ENCODE data around the gene CELA3A.
A peak's percentile ranks its signal among the peaks of the same experiment; 100 is the strongest.
"Not testable (repeated sequence)": the region's sequence is repeated elsewhere in the genome, so short reads cannot be mapped to it uniquely, and the experiment has no call there.

Gene CELA3A

GRCh38 chr1:21973948-21974347 lies 27.5 kb upstream of the CELA3A start:
- DNase-seq; H3K36me3 Mint-ChIP-seq (ENCODE audit: low read depth); ATAC-seq; H3K27me3 Mint-ChIP-seq; H3K27ac Mint-ChIP-seq; H3K4me1 Mint-ChIP-seq; H3K9me3 Mint-ChIP-seq; H3K4me3 Mint-ChIP-seq: not testable (repeated sequence)

- H3K9me3 Mint-ChIP-seq; DNase-seq; H3K4me1 Mint-ChIP-seq; H3K36me3 Mint-ChIP-seq (ENCODE audit: low read depth); H3K27me3 Mint-ChIP-seq; ATAC-seq; H3K27ac Mint-ChIP-seq; H3K4me3 Mint-ChIP-seq: not testable (repeated sequence)
Measured at GRCh38 chr1:21974699-21975098, 26.8 kb upstream of the CELA3A start.

GRCh38 chr1:21975296-21975695 lies 26.2 kb upstream of the CELA3A start:
- ATAC-seq; DNase-seq; H3K27me3 Mint-ChIP-seq; H3K4me1 Mint-ChIP-seq; H3K36me3 Mint-ChIP-seq (ENCODE audit: low read depth); H3K4me3 Mint-ChIP-seq; H3K27ac Mint-ChIP-seq; H3K9me3 Mint-ChIP-seq: not testable (repeated sequence)

- not testable (repeated sequence) for H3K9me3 Mint-ChIP-seq
Measured at GRCh38 chr1:21976703-21977239, 24.7 kb upstream of the CELA3A start, which contains the start of gene CELA3B. CELA3B (plus strand) TSS chr1:21977022; CDS start chr1:21977040, 18 bp downstream.

GRCh38 chr1:21978209-21978608 lies 23.2 kb upstream of the CELA3A start:
- H3K4me3 Mint-ChIP-seq; ATAC-seq; H3K27ac Mint-ChIP-seq; DNase-seq; H3K36me3 Mint-ChIP-seq (ENCODE audit: low read depth); H3K27me3 Mint-ChIP-seq; H3K9me3 Mint-ChIP-seq; H3K4me1 Mint-ChIP-seq: not testable (repeated sequence)

More at GRCh38 chr1:21976703-21977239, 24.7 kb upstream of the CELA3A start, which contains the start of gene CELA3B:
- not testable (repeated sequence) for H3K36me3 Mint-ChIP-seq (ENCODE audit: low read depth); H3K4me3 Mint-ChIP-seq; H3K27ac Mint-ChIP-seq; DNase-seq; H3K4me1 Mint-ChIP-seq; ATAC-seq; H3K27me3 Mint-ChIP-seq

GRCh38 chr1:21980515-21981220 lies 20.8 kb upstream of the CELA3A start:
- DNase-seq, result peak; percentile 16
- H3K36me3 Mint-ChIP-seq (ENCODE audit: low read depth), result not testable (repeated sequence)

GRCh38 chr1:21981253-21981652 lies 20.2 kb upstream of the CELA3A start:
- not testable (repeated sequence) for H3K36me3 Mint-ChIP-seq (ENCODE audit: low read depth); H3K4me3 Mint-ChIP-seq; DNase-seq; H3K27ac Mint-ChIP-seq; H3K27me3 Mint-ChIP-seq; H3K4me1 Mint-ChIP-seq; ATAC-seq; H3K9me3 Mint-ChIP-seq

More at GRCh38 chr1:21980515-21981220, 20.8 kb upstream of the CELA3A start:
- H3K9me3 Mint-ChIP-seq, H3K27me3 Mint-ChIP-seq, H3K4me3 Mint-ChIP-seq, H3K27ac Mint-ChIP-seq, H3K4me1 Mint-ChIP-seq: not testable (repeated sequence)
- ATAC-seq, result peak; percentile 73

GRCh38 chr1:21982122-21982521 lies 19.3 kb upstream of the CELA3A start:
- DNase-seq; ATAC-seq; H3K27me3 Mint-ChIP-seq; H3K4me1 Mint-ChIP-seq; H3K36me3 Mint-ChIP-seq (ENCODE audit: low read depth); H3K4me3 Mint-ChIP-seq; H3K27ac Mint-ChIP-seq; H3K9me3 Mint-ChIP-seq: not testable (repeated sequence)

GRCh38 chr1:21983539-21983938 lies 17.9 kb upstream of the CELA3A start:
- not testable (repeated sequence) for DNase-seq; H3K27ac Mint-ChIP-seq; H3K27me3 Mint-ChIP-seq; H3K4me1 Mint-ChIP-seq; H3K36me3 Mint-ChIP-seq (ENCODE audit: low read depth); H3K4me3 Mint-ChIP-seq; H3K9me3 Mint-ChIP-seq; ATAC-seq

GRCh38 chr1:21985893-21986292 lies 15.6 kb upstream of the CELA3A start:
- not testable (repeated sequence) for H3K36me3 Mint-ChIP-seq (ENCODE audit: low read depth)

GRCh38 chr1:21986386-21986785 lies 15.1 kb upstream of the CELA3A start:
- not testable (repeated sequence) for ATAC-seq; H3K27ac Mint-ChIP-seq; H3K27me3 Mint-ChIP-seq; H3K4me1 Mint-ChIP-seq; H3K36me3 Mint-ChIP-seq (ENCODE audit: low read depth); DNase-seq; H3K4me3 Mint-ChIP-seq; H3K9me3 Mint-ChIP-seq

More at GRCh38 chr1:21985893-21986292, 15.6 kb upstream of the CELA3A start:
- DNase-seq, H3K4me3 Mint-ChIP-seq, H3K9me3 Mint-ChIP-seq, ATAC-seq, H3K27ac Mint-ChIP-seq, H3K27me3 Mint-ChIP-seq, H3K4me1 Mint-ChIP-seq: not testable (repeated sequence)

GRCh38 chr1:21989672-21990393 lies 11.6 kb upstream of the CELA3A start:
- not testable (repeated sequence) for ATAC-seq; H3K4me3 Mint-ChIP-seq; DNase-seq; H3K4me1 Mint-ChIP-seq; H3K27me3 Mint-ChIP-seq; H3K36me3 Mint-ChIP-seq (ENCODE audit: low read depth); H3K27ac Mint-ChIP-seq; H3K9me3 Mint-ChIP-seq

- not testable (repeated sequence) for H3K27me3 Mint-ChIP-seq; H3K27ac Mint-ChIP-seq; DNase-seq; H3K36me3 Mint-ChIP-seq (ENCODE audit: low read depth); H3K4me3 Mint-ChIP-seq; H3K4me1 Mint-ChIP-seq; ATAC-seq; H3K9me3 Mint-ChIP-seq
Measured at GRCh38 chr1:21992186-21992585, 9.3 kb upstream of the CELA3A start.

- not testable (repeated sequence) for H3K27me3 Mint-ChIP-seq, H3K9me3 Mint-ChIP-seq, ATAC-seq
Measured at GRCh38 chr1:21994716-21995115, 6.7 kb upstream of the CELA3A start.

GRCh38 chr1:21996663-21996970 lies 4.8 kb upstream of the CELA3A start:
- H3K4me1 Mint-ChIP-seq; ATAC-seq; H3K4me3 Mint-ChIP-seq; H3K36me3 Mint-ChIP-seq (ENCODE audit: low read depth); H3K27ac Mint-ChIP-seq; DNase-seq; H3K27me3 Mint-ChIP-seq; H3K9me3 Mint-ChIP-seq: not testable (repeated sequence)

More at GRCh38 chr1:21994716-21995115, 6.7 kb upstream of the CELA3A start:
- H3K27ac Mint-ChIP-seq; H3K36me3 Mint-ChIP-seq (ENCODE audit: low read depth); DNase-seq; H3K4me1 Mint-ChIP-seq; H3K4me3 Mint-ChIP-seq: not testable (repeated sequence)
